ENCODE measurements around the gene OSER1. TPM values are rescaled to one million over a fixed set of nuclear protein-coding genes. Genes with fewer than 3 reads are reported as not detected.

Gene OSER1
- polyA plus RNA-seq, 1 donor from 2014 or later = 43.9 TPM

- Histone ChIP-seq H3K36me3 (ENCODE audit: insufficient read depth, low read length) (peaks cover 12% of the 10 kb centered on the region), H4K20me1 (ENCODE audit: insufficient read depth) (no peaks in the 10 kb centered on the region), H2AFZ (ENCODE audit: low read depth, low read length) (no peak overlapping the region), H3K4me3 (ENCODE audit: low read length) (no peak overlapping the region), H3K79me2 (replicated peaks; ENCODE audit: insufficient read depth, low read length) (peaks cover 26% of the 10 kb centered on the region), H3K27ac (ENCODE audit: low read length) (no peak overlapping the region), H3K27me3 (ENCODE audit: insufficient read depth, low read depth, low read length) (no peaks in the 10 kb centered on the region), H3K4me2 (ENCODE audit: low read length) (no peak overlapping the region), H3K9me3 (ENCODE audit: low read length) (no peaks in the 10 kb centered on the region), H3F3A (ENCODE audit: insufficient read depth, low read length, poor library complexity, severe bottlenecking) (no peaks in the 10 kb centered on the region), H3K9me2 (ENCODE audit: insufficient read depth, low read length) (no peaks in the 10 kb centered on the region), H3K9ac (ENCODE audit: low read length) (no peak overlapping the region)
- TF ChIP-seq EZH2 (IDR thresholded peaks at IDR 0.05; ENCODE audit: borderline replicate concordance, insufficient read depth, low read length, poor library complexity, severe bottlenecking) (no peak), MXI1 (conservative IDR thresholded peaks at IDR 0.05; ENCODE audit: poor library complexity, severe bottlenecking) (no peak), POLR2AphosphoS5 (IDR thresholded peaks at IDR 0.05) (no peak), TAF1 (IDR thresholded peaks at IDR 0.05; ENCODE audit: low read depth) (no peak), REST (IDR thresholded peaks at IDR 0.05; ENCODE audit: borderline replicate concordance) (no peak), SMC3 (conservative IDR thresholded peaks at IDR 0.05; ENCODE audit: poor library complexity) (no peak), CTCF (IDR thresholded peaks at IDR 0.05; ENCODE audit: poor library complexity, severe bottlenecking) (no peak), RAD21 (conservative IDR thresholded peaks at IDR 0.05) (no peak), EP300 (conservative IDR thresholded peaks at IDR 0.05; ENCODE audit: poor library complexity, severe bottlenecking) (no peak)
Observed at GRCh38 chr20:44199877-44200276, 10.7 kb downstream of the OSER1 start.

GRCh38 chr20:44198872-44199271 lies 11.7 kb downstream of the OSER1 start:
- no peaks in the 10 kb centered on the region for H3K9me2 ChIP-seq (ENCODE audit: insufficient read depth, low read length)
- H3K27me3 ChIP-seq (ENCODE audit: insufficient read depth, low read depth, low read length) = no peaks in the 10 kb centered on the region
- no peak overlapping the region for H3K9ac ChIP-seq (ENCODE audit: low read length)
- no peak overlapping the region for H3K4me3 ChIP-seq (ENCODE audit: low read length)
- H3K36me3 ChIP-seq (ENCODE audit: insufficient read depth, low read length) = peaks cover 12% of the 10 kb centered on the region
- H4K20me1 ChIP-seq (ENCODE audit: insufficient read depth) = no peaks in the 10 kb centered on the region
- H3F3A ChIP-seq (ENCODE audit: insufficient read depth, low read length, poor library complexity, severe bottlenecking) = no peaks in the 10 kb centered on the region
- no peak for TF ChIP-seq EZH2 (IDR thresholded peaks at IDR 0.05; ENCODE audit: borderline replicate concordance, insufficient read depth, low read length, poor library complexity, severe bottlenecking)
- TF ChIP-seq RAD21 (conservative IDR thresholded peaks at IDR 0.05) = no peak
- no peak for TF ChIP-seq POLR2AphosphoS5 (IDR thresholded peaks at IDR 0.05)
- no peak for TF ChIP-seq CTCF (IDR thresholded peaks at IDR 0.05; ENCODE audit: poor library complexity, severe bottlenecking)
- no peak for TF ChIP-seq EP300 (conservative IDR thresholded peaks at IDR 0.05; ENCODE audit: poor library complexity, severe bottlenecking)
- no peak for TF ChIP-seq TAF1 (IDR thresholded peaks at IDR 0.05; ENCODE audit: low read depth)
- no peak for TF ChIP-seq REST (IDR thresholded peaks at IDR 0.05; ENCODE audit: borderline replicate concordance)
- no peak for TF ChIP-seq MXI1 (conservative IDR thresholded peaks at IDR 0.05; ENCODE audit: poor library complexity, severe bottlenecking)
- no peak for TF ChIP-seq SMC3 (conservative IDR thresholded peaks at IDR 0.05; ENCODE audit: poor library complexity)
- no peak overlapping the region for H3K4me2 ChIP-seq (ENCODE audit: low read length)
- H3K9me3 ChIP-seq (ENCODE audit: low read length) = no peaks in the 10 kb centered on the region
- H3K79me2 ChIP-seq (replicated peaks; ENCODE audit: insufficient read depth, low read length) = peaks cover 19% of the 10 kb centered on the region
- H2AFZ ChIP-seq (ENCODE audit: low read depth, low read length) = no peak overlapping the region
- H3K27ac ChIP-seq (ENCODE audit: low read length) = no peak overlapping the region

Data from neural cell (in vitro differentiated cells).